ENCODE results near the gene CUEDC2.
"Not testable (repeated sequence)": the region's sequence is repeated elsewhere in the genome, so short reads cannot be mapped to it uniquely, and the experiment has no call there.

Gene CUEDC2

DNA sequence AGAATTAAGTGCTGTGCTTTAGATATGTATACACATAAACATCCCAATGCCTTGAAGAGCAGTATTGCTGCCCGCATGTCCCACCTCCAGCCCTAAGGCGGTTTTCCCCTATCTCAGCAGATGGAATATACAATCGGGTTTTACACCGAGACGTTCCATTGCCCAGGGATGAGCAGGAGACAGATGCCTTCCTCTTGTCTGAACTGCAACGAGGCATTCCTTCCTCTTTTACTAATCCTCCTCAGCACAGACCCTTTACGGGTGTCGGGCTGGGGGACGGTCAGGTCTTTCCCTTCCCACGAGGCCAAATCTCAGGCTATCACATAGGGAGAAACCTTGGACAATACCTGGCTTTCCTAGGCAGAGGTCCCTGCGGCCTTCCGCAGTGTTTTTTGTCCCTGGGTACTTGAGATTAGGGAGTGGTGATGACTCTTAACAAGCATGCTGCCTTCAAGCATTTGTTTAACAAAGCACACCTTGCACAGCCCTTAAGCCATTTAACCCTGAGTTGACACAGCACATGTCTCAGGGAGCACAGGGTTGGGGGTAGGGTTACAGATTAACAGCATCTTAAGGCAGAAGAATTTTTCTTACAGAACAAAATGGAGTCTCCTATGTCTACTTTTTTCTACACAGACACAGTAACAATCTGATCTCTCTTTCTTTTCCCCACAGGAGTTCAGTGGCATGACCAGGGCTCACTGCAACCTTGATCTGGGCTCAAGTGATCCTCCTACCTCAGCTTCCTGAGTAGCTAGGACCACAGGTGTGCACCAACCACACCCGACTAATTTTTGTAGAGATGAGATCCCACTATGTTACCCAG, 22.5 kb upstream of the CUEDC2 start:
- not testable (repeated sequence) for DNase-seq

DNA sequence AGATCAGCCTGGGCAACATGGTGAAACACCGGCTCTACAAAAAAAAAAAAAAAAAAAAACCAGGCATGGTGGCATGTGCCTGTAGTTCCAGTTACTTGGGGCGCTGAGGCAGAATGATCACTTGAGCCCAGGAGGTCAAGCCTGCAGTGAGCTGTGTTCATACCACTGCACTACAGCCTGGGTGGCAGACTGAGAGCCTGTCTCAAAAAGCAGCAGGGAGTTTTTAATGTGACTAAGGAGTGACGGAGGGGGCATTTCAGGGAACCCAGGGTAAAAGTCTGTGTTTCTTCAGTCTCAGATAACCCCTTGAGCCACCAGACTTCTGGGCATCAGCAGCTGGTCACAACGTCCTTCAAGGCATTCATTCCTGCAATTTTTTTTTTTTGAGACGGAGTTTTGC, 21.1 kb upstream of the CUEDC2 start:
- DNase-seq, result no peak

DNA sequence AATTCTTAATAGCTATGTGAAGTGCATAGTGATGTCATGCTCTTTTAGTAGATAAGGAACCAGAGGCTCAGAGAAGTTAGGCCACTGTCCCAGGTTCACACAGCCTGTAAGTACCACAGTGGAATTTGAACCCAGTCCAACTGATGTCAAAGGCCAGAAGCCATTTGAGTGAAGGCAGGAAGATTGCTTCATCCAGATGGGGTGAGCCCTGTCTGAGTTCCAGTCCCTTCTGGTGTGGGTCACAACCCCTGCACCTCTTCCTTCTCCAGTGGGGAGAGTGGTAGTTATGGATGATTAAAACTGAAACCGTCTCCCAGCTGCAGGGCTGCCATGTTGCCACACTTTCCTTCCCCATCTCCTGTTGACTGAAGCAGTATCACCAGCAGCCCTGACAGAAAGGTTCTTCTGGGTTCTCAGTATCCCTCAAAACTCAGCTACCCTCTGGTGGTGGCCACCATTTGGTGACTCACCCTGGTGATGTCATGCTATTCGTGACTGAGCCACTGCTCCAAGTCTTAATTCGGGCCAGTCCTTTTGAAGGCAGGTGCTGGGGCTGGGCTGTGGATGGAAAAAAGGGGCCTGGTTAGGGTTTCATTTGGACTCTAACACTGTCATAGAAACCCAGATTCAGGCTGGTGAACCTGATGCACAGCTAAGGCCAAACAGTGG, 20.4 kb upstream of the CUEDC2 start:
- no peak for DNase-seq

DNA sequence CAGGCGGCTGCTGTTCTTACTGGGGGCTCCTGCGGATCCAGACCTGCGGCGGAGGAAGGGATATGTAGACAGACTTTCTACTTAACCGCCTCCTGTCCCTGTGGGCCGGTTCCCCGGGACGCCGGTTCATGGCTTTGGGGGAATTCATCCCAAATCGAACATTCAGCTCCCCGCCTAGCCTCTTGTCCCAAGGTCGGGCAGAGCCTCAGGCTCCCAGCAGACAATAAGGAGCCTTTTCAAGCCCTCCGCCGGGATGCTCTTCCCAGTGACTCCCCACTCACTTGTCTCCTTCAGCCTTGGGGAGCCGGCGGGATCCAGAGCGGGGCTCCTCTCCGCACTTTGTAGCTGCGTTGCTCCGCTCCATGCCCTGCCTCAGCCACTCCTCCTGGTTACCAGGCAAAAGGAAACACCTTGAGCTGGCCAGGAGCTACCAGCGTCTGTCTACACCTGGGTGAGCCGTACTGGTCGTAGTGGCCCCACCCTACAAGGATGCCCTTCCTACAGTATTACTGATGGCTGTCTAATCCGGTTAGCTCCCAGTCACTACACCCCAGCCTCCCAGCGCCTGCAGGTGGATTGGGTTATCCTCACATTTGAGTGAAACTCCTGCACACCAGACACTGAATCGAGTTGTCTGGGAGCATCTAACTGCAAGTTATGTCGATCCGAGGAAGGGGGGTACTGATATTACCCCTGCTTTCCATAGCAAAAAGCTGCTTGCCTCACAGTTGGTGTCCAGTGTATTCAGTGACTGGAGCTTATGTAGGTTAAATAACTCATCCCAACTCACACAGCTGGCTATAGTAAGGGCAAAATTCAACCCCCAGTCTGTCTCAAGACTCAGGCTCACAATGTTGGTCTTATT, 19.0 kb upstream of the CUEDC2 start, which contains the start of gene C10orf95:
TSS of gene C10orf95 (minus strand) at position 439 of the 865 bp plus-strand sequence. CDS start 450 bp downstream, outside the sequence.
- no peak for DNase-seq

DNA sequence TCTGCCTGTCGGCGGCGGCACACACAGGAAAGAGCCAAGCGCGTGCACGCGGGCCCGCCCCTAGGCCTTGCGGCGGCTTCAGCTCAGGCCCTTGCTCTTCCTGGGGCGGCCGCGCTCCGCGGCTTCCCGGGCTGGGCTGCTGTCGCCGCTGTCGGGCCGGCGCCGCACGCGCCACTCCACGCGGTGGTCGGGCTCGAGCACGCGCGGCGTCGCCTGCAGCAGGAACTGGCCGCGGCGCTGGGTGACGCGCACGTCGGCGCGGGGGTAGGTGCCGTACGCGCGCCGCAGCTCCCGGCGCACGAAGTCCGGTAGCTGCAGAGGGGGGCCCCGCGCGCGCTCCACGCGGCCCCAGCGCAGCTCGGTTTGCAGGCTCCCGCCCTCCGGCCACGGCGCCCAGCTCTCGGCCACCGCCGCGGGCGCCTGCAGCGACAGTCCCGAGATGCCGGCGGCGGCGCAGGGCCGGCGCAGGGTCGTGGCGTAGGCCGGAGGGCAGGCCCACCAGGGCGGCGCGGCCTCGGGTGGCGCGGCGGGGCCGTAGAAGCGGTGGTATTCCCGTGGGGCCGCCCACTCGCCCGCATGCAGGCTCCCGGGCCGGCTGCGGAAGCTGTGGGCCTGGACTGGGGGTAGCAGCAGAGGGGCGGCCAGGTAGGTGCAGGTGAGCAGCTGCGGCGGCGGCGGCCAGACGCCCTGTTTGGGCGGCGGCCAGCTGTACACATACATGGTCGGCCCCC, 18.2 kb upstream of the CUEDC2 start:
- peak; percentile 63 to 69 for DNase-seq

DNA sequence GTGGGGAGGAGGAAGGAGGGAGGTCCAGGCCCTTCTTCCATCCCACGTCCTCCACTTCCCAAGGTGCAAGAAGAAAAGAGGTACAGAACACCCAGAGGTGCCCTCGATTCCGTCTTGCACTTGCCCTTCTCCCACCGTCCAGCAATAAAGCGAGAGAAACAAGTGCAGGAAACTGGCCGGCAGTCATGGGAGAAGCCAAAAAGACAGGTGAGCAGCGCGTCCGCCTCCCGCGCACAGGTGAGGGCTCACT, 17.7 kb upstream of the CUEDC2 start:
- DNase-seq, result no peak

DNA sequence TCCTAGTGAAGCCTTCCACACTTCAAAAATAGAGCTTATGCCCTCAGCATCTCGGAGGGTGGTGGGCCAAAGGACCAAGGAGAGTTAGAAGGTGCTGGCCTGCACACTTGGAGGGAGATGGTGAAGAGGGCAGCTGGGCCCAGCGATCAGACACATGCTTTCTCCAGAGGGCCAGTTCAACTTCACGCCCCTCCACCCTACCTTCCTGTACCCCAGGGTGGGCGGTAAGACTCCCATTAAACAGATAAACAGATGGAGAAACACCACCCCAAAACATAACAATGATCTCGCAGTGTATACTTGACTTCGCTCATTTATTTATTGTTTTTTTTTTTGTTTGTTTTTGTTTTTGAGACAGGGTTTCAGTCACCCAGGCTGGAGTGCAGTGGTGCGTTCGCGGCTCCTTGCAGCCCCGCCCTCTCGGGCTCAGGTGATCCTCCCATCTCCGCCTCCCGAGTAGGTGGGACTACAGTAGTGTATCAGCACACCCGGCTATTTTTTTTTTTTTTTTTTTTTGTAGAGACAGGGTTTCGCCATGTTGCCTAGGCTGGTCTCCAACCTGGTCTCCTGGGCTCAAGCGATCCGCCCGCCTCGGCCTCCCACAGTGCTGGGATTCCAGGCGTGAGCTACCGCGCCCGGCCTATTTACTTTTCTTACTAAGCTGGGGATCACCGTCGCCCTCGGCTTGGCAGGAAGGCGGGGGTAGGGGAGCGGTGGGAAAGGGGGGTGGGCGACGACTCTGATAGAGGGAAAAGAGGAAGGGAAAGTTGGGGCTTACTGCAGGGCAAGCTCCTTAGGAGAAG, 17.1 kb upstream of the CUEDC2 start:
- DNase-seq, result peak; percentile 35 to 45

DNA sequence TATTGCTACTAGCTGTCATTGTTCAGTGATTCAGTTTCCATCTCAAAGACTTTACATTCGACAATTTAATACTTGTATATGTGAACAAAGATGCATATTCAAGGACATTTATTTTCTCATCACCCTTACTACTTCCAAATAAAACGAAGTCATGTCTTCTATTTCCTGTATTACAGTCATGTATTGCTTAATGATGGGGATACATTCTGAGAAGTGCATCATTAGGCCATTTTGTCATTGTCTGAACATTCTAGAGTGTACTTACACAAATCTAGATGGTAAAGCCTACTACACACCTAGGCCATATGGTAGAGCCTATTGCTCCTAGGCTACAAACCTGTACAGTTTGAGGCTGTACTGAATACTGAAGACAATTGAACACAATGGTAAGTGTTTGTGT, 12.5 kb upstream of the CUEDC2 start:
- no peak for DNase-seq

DNA sequence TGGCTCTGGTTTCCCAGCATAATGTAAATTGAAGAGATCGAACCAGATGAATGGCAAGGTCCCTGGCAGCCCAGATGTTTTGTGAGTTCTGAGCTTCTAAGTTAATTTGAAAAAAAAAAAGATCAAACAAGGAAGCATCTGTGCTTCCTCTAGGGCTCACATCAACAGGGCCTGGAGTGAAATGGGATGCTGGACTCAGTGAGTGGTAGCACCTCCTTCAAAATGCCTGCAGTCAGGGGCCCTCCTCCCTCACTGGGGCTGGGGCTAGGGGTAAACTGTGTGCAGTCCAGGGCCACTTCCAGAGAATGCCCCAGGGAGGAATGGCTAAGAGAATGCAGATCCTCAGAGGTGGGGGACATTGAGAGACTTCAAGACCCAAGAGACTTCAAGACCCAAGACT, 6.0 kb upstream of the CUEDC2 start:
- DNase-seq, result no peak

DNA sequence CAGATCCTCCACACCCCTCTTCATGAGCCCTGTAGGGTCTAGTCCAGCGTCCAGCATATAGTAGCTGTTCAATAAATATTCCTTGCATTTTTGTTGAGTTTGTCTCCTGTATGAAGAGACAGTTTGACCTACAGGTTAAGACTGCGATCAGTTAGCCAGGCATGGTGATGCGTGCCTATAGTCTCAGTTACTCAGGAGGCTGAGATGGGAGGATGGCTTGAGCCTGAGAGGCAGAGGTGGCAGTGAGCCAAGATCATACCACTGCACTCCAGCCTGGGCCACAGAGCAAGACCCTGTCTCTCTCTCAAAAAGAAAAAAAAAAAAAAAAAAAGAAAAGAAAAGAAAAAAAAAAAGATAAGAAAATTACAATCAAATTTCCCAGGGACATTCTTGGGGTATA, 5.1 kb upstream of the CUEDC2 start:
- no peak for DNase-seq

DNA sequence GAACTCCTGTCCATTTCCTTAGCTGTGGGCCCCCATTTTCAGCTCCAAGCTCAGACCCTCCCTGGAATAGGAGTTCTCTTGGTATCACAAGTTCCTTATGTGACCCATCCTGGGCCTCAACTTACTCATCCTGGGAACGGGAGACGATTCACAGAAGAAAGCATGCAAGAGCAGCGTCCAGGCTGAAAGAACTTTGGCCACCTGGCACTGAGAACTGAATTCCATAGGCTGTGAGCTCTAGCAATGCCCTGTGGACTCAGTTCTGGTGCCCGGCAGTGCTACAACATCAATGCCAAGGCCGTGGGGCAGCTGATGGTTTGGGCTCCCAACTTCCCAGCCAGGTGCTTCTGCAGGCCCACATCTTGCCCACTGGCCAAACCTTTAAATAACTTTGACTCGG, 3.9 kb upstream of the CUEDC2 start:
- no peak for DNase-seq

DNA sequence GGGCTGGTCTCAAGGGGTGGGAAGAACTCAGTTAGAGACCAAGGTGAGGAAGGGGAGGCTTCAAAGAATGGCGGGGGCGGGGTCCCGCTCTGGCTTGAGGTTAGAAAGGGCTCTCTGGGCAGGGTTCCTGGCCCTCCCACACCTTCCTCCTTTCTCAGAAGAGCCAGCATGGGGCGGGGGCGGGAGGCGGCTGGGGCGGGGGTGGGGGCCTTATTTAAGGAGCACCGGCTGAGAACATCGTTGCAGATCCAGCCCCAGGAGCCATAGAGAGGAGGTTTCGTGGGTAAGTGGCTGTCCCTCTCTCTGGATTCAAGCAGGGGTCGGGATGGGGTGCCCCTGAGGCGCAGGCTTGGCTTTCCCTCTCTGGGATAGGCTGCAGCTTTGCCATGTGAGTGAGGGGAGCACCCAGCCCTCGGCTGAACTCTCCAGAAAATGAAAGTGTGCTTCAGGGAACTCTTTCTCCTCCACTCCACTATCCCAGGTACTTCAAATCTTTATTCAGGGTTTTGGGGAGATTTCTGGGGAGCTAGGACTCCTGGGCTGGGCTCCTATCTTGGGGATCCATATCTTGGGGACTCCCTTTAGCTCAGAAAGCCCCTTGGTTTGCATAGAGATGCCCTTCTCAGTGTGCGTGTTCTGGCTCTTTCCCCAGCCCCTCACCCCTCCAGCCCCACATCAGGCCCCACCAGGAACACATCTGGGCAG, 3.3 kb upstream of the CUEDC2 start:
- DNase-seq, result no peak

DNA sequence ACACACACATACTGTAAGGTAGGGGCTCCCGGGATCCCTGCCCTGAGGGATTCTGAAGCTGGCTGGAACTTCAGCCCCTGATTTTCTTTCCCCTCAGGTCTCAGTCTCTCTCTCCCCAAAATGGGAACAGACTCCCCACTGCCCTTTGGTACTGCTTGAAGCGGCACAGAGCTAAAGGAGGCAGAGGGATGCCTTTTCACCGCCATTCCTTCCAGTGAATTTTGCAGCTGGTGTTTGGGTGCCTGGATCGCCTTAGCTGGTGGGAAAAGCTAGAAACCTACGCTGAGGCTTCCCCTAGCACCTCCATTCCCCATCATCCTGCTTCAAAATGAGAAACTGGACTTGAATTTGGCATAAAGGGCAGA, 2.7 kb upstream of the CUEDC2 start:
- DNase-seq, result no peak

DNA sequence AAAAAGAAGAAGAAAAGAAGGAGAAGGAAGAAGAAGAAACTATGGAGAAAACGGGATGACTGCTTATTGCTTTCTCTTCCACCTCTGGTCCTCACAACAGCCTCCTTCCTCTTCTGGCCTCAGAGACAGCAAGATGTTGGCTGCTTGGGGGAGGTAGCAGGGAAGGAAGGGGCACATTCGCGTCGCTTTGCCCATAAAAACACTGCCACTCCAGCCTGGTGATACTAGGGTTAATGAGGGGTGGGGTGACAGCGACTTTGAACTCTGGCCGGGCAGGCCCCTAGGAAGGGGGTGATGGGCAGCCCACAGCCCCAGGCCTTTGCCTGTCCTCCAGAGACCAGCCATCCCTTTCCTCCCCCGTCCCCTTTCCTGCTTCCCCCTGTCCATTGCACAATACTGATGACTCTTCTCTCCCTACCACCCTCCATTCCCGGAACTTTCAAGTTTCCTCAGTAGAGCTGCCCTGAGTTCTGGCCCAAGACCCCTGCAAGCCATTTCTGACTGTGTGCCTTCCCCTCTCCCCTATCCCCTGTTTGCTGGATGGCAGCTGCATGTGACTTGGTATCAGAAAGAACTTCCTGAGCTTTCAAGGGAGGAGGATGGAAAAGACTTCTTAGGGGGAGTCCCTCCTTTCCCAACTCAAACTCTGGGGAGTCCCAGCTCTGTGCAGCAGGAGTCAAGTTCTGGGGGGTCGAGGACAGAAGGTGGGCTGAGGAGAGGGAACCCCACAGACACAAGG, 2.2 kb upstream of the CUEDC2 start:
- no peak for DNase-seq

DNA sequence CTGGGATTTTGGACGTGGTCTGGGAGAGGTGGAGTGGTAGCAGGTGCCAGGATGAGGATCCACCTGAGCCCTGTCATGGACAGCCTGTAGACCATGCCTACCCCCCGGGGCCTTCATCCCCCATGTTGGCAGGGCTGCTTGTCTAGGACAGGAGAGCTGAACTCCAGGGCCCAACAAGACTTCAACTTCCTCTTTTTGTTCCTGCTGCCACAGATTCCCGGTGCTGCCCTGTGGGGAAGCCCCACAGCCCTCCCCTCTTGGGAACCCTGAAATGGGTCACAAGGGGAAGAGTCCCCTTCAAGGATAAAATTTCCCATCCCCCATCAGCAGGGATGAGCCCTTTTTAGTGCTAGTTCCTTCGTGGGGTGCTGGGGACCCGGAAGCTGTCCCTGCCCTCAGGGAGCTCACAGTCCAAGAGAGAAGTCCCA, 1.3 kb upstream of the CUEDC2 start:
- DNase-seq, result no peak

DNA sequence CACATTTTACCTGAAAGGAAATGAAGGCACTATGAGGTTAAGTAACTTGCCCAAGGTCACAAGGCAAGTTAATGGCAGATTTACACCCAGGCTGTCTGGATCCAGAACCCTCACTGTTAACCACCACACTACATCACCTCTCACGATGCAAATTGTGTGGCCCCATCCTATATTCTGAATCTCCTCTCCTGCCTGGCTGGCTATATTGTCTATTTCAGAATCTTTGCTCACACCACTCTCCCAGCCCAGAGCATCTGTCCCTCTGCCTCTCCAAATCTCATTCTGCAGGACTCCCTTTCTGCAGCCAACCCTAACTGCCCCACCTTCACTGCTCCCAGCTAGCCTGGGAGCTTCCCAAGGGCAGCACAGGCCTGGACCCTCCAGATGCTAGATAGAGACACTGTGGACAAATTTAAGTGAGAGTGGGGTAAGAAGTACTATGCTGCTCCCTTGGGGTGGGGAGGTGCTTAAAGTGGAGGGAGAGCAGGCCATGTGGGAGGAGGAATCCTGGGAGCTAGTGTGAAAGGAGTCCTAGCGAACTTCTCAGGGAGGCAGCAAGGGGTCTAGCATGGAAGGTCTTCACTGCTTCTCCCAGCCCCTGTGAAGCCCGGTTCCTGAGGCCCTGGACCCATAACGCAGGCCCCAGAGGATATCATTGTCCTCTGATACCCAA, 786 bp downstream of the CUEDC2 start:
- DNase-seq, result no peak

DNA sequence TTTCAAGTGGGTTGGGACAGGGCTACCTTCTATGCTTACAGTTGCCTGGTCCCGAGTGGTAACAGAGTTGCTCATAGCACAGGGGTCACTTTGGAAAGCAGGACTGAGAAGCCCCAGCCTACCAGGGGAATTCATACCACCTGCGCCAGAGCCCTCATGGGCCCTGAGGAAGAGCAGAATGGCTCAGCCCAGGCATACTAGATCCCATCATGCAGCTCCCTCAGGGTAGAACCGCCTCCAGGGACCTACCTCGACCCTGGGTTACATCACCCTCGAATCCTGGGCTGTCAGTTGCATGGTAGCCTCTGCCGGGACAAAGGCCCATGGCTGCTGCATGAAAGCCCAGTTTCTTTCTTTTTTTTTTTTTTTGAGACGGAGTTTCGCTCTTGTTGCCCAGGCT, 2.9 kb downstream of the CUEDC2 start:
- no peak for DNase-seq

DNA sequence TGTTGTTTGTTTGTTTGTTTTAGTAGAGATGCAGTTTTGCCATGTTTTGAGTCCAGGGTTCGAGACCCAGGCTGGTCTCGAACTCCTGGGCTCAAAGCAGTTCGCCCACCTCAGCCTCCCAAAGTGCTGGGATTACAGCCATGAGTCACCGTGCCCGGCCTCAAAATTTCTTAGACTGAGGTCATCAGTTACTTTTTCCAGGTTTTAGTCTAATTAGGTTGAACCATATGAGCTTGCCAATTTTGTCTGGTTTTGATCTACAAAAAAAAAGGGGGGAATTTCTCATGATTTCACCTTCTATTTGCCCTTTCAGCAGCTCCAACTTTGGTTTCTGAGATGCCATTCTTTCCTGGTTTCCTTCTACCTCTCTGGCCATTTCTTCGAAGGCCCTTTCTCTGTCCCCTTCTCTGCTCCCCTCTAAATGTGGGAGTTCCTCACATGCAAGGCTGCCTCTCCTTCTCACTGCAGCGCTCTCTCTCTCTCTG, 5.5 kb downstream of the CUEDC2 start:
- DNase-seq, result no peak

DNA sequence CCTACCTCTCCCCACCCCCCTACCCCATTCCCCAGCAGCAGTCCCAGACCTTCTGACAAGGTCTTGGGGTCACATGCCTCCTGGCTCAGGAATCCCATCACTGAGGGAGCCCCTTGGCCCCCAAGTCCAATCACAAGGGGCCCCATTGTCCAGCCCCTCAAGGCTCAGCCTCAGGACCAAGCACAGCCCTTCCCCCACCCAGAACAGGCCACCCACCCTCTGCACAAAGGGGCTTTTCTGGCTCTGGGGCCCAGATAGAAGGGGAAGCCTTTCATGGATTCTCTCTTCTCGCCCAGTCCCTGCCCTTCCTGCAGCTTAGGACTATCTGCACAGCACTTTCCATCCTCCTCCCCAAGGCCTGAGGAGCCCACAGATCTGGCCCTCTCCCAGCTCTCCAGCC, 6.9 kb downstream of the CUEDC2 start:
- no peak for DNase-seq

DNA sequence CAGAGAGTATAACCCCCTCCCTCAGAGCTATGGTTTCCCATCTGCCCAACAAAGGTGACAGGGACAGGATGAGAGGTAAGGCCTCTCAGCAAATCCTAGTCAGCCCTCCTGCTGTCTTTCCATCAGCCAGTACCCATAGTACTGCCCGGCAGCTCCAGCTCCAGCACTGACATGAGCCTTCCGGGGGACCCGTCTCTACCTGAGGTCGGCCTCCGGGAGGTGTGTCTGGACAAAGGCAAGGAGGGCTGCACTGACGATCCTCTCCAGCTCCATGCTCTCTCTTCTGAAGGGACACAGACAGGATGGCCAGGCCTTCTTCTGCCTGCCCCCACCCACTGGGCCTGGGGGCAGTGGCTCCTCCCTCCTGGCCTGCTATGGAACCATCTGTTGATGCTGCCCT, 7.5 kb downstream of the CUEDC2 start:
- no peak for DNase-seq

All from NCI-H1930 (cell line).